ENCODE results near the gene RNU6-8. TPM values are rescaled to one million over a fixed set of nuclear protein-coding genes. Genes with fewer than 3 reads are reported as not detected.

RNU6-8 gene
- total and polyA plus RNA-seq, 10 of the 15 experiments (the other 5 are each of a cell fraction or from before 2014, with no cell fraction given) = not detected

DNA sequence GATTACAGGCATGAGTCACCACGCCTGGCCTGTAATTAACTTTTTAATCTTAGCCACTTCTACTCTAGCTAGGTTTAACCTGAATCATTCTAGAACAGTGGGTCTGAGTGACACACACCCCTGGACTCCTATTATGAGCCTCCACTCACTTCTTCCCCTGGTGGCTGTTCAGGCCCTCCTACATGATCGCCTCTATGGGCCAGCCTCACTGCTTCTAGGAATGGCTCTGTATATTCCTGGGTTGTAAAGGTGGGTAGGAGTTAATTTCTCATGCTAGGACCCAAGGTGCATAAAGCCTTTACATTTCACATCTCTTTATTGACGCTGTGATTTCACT lies 8.0 kb upstream of the RNU6-8 start:
- H3K4me3 ChIP-seq = no peak overlapping the region
- intact Hi-C loops (cut with micrococcal nuclease; ENCODE audit: unreplicated experiment) = no loop called here
- POLR2A ChIA-PET = interaction anchor here (0.6 kb wide), 3 partner anchors 133 to 1032 kb away, joined by 3 to 5 read pairs (median 3); no protein-coding TSS in a partner anchor
- no peaks in the 10 kb centered on the region for H3K27me3 ChIP-seq (replicated peaks in 1 of 2; ENCODE audit: control insufficient read depth in 2 of 2, insufficient read depth in 2 of 2, low read length in 1 of 2)
- no peak for ATAC-seq
- BruUV-seq (replicated peaks) = no TSS peak
- FAIRE-seq = no peak
- CTCF ChIA-PET = no interaction called here
- RAD21 ChIA-PET (ENCODE audit: unreplicated experiment) = interaction anchor here (1.0 kb wide), 1 partner anchor 137 kb away, joined by 3 read pairs; no protein-coding TSS in a partner anchor
- SMC1A ChIA-PET (ENCODE audit: uncharacterized antibody, unreplicated experiment) = no interaction called here
- no peak overlapping the region for H2AFZ ChIP-seq (ENCODE audit: control insufficient read depth, low read depth, low read length)
- no peak for DNase-seq (ENCODE audit: low read depth, low spot score)
- no peaks in the 10 kb centered on the region for H3K36me3 ChIP-seq (ENCODE audit: control insufficient read depth in 2 of 2, insufficient read depth in 2 of 2, low read length in 1 of 2)
- peaks cover 5% of the 10 kb centered on the region; the same call in 1 of the 2 replicates for H3K4me1 ChIP-seq (ENCODE audit: control insufficient read depth, insufficient read depth, low read length)
- WGBS (ENCODE audit: insufficient coverage, insufficient replicate concordance, low lambda C conversion rate, missing lambda C conversion rate) = 77% methylated on average over 3 of the region's 3 CpGs
- in situ Hi-C loops (cut with MboI) = no loop called here
- no peaks in the 10 kb centered on the region for H4K20me1 ChIP-seq (ENCODE audit: control insufficient read depth, insufficient read depth)
- H3K79me2 ChIP-seq (ENCODE audit: control insufficient read depth, insufficient read depth, low read length) = no peaks in the 10 kb centered on the region
- no peak overlapping the region for H3K9ac ChIP-seq (ENCODE audit: control insufficient read depth, insufficient read depth, low read length)
- H3K4me2 ChIP-seq (ENCODE audit: control insufficient read depth, insufficient read depth) = no peak overlapping the region
- no peak overlapping the region for H3K27ac ChIP-seq (ENCODE audit: control insufficient read depth, insufficient read depth)
- TF ChIP-seq TCF7 (IDR thresholded peaks at IDR 0.05; ENCODE audit: borderline replicate concordance) (no peak), ATF7 (IDR thresholded peaks at IDR 0.05; ENCODE audit: low read depth) (no peak), TBL1XR1 (IDR thresholded peaks at IDR 0.05; ENCODE audit: low read depth, low read length) (no peak), MTA2 (IDR thresholded peaks at IDR 0.05; ENCODE audit: low read depth) (no peak), RBBP5 (conservative IDR thresholded peaks at IDR 0.05) (no peak), RUNX3 (IDR thresholded peaks at IDR 0.05; ENCODE audit: low read length) (no peak), RAD21 (IDR thresholded peaks at IDR 0.05; ENCODE audit: insufficient read depth, low read depth, low read length) (no peak), ZSCAN29 (IDR thresholded peaks at IDR 0.05) (no peak), MEF2A (IDR thresholded peaks at IDR 0.05; ENCODE audit: insufficient read depth, low read depth, low read length) (no peak), SIN3A (IDR thresholded peaks at IDR 0.05; ENCODE audit: low read depth, low read length) (no peak), SPI1 (IDR thresholded peaks at IDR 0.05; ENCODE audit: borderline replicate concordance, insufficient read depth, low read depth, low read length) (no peak), DPF2 (IDR thresholded peaks at IDR 0.05) (no peak), HDGF (IDR thresholded peaks at IDR 0.05) (no peak), YY1 (IDR thresholded peaks at IDR 0.05; ENCODE audit: low read depth, low read length) (no peak), POLR2AphosphoS5 (IDR thresholded peaks at IDR 0.05; ENCODE audit: low read length) (no peak), EP300 (IDR thresholded peaks at IDR 0.05; ENCODE audit: borderline replicate concordance in 1 of 2, control insufficient read depth in 1 of 2, low read depth in 2 of 2, low read length in 2 of 2) (no peak), PAX5 (IDR thresholded peaks at IDR 0.05; ENCODE audit: borderline replicate concordance, low read depth, low read length) (no peak), ZNF24 (IDR thresholded peaks at IDR 0.05) (no peak)
- TF ChIP-seq, protein P1, sequence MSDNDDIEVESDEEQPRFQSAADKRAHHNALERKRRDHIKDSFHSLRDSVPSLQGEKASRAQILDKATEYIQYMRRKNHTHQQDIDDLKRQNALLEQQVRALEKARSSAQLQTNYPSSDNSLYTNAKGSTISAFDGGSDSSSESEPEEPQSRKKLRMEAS (IDR thresholded peaks at IDR 0.05; ENCODE audit: low read depth, low read length) = no peak
- H3K9me3 ChIP-seq (replicated peaks; ENCODE audit: control insufficient read depth, insufficient read depth, low read length) = no peaks in the 10 kb centered on the region

Measured in GM12878 (cell line).